GM12892 (cell line): ENCODE measurements around the gene KLHL10.

Source experiments
- POLR2A ChIP-seq: IDR thresholded peaks from 2 replicates; pipeline ENCODE4 v1.6.1; 2011; ENCODE audit warnings: low read depth, low read length, control low read depth
- POLR2AphosphoS5 ChIP-seq: IDR thresholded peaks from 2 replicates; pipeline ENCODE4 v1.6.1; 2011; ENCODE audit warnings: low read depth, low read length, control low read depth

DNA sequence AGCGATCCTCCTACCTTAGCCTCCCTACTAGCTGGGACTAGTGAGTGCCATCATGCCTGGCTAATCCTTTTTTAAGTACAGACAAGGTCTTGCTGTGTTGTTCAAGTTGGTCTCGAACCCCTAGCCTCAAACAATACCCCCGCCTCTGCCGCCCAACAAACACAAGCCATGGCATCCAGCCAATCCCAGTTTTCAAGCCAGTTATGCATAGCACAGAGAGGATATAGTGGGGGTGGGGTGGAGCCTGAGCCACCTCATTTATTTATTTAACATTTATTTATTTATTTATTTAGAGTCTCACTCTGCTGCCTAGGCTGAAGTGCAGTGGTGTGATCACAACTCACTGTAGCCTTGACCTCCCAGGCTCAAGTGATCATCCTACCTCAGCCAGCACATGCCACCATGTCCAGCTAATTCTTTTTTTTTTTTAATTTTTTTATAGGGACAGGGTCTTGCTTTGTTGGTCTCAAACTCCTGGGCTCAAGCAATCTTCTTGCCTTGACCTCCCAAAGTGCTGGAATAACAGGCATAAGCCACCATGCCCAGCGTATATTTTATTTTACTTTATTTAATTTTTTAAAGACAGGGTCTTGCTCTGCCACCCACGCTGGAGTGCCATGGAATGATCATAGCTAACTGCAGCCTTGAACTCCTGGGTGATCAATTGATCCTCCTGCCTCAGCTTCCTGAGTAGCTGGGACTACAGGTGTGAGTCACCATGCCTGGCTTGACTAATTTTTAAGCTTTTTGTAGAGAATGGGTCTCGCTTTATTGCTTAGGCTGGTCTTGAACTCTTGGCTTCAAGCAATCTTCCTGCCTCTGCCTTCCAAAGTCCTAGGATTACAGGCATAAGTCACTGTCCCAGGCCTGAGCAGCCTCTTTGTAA lies 53.8 kb downstream of the KLHL10 start:
- TF ChIP-seq POLR2AphosphoS5 (no peak), POLR2A (no peak)
